Astrocyte (in vitro differentiated cells and primary cell): ENCODE results near the gene GGACT.

Experiments
- CTCF ChIP-seq: IDR thresholded peaks from 2 replicates; pipeline ENCODE4 v1.5.1; 2011; ENCODE audit warnings: low read depth, mild to moderate bottlenecking, inconsistent platforms, low read length, moderate library complexity; ENCODE audit not compliant: insufficient read depth
- EZH2 ChIP-seq: IDR thresholded peaks from 2 replicates; pipeline ENCODE4 v1.6.1; 2012; ENCODE audit warnings: mild to moderate bottlenecking, low read length, inconsistent platforms; ENCODE audit not compliant: insufficient read depth

DNA sequence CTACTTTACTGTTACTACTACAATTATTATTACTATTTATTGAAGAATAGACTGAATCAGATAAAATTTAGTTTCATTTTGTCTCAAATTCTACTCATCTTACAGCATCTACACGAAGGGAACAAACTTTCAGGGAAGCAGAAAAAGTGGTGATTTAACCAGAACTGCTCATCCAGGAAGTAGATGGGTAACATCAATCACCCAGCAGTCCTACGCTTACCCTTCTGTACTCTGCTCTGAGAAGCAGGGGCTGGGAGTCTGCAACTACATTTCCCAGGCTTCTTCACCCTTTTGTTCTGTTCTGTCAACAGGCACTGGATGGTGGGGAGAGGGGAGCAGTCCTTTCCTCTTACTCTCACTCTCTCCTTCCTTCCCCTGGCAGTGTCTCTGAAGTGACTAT is 31.4 kb upstream of the GGACT start:
- no peak for TF ChIP-seq CTCF
- no peak for TF ChIP-seq EZH2
